Left ventricle myocardium inferior (tissue), 1 donor: ENCODE measurements around the gene TNFRSF14. TPM values are rescaled to one million over a fixed set of nuclear protein-coding genes. Genes with fewer than 3 reads are reported as not detected.

Experiments
- DNase-seq: peaks from one replicate; pipeline ENCODE4 v3.0.0-alpha.2; 2020
- H3K27ac ChIP-seq: fragments of 200-600 bp; replicated peaks from 2 replicates; pipeline ENCODE4 v1.8.0; 2021
- H3K27me3 ChIP-seq: fragments of 200-600 bp; 2 replicates; pipeline ENCODE4 v1.8.0; 2021; ENCODE audit warnings: low read depth
- H3K36me3 ChIP-seq: fragments of 200-600 bp; 2 replicates; pipeline ENCODE4 v1.8.0; 2021
- H3K4me1 ChIP-seq: fragments of 200-600 bp; 2 replicates; pipeline ENCODE4 v1.8.0; 2021
- H3K4me3 ChIP-seq: fragments of 200-600 bp; 2 replicates; pipeline ENCODE4 v1.8.0; 2021; ENCODE audit warnings: mild to moderate bottlenecking, moderate library complexity
- H3K9me3 ChIP-seq: fragments of 200-600 bp; replicated peaks from 2 replicates; pipeline ENCODE4 v1.8.0; 2021
- intact Hi-C: fragments of 100-400 bp; cut with micrococcal nuclease; formaldehyde crosslinking; loops from one replicate; pipeline ENCODE4 v1.11.0; 2022
- total RNA-seq: library from RNA; stranded (reverse); fragmentation: NEBNext Ultra II Directional; extraction: Animal tissue kit (Norgen Biotek cat#: 25700); gene quantifications from one replicate; pipeline ENCODE4 v1.2.1, GENCODE V29; 2021
- TF ChIP-seq, protein P1 (sequence below): fragments of 200-600 bp; IDR thresholded peaks from 2 replicates; pipeline ENCODE4 v1.8.0; 2021; ENCODE audit warnings: antibody characterized with exemption, mild to moderate bottlenecking, borderline replicate concordance
- donor health status: DM: no; HTN: yes; CAD: no; lungs with severe emphysema.

The TNFRSF14 gene
- total RNA-seq, 1 donor from 2014 or later, result 13.7 TPM

- peaks cover 66% of the 10 kb centered on the region for H3K4me1 ChIP-seq
- intact Hi-C loops, result no loop called here
- H3K4me3 ChIP-seq, result no peak overlapping the region
- TF ChIP-seq, protein P1, sequence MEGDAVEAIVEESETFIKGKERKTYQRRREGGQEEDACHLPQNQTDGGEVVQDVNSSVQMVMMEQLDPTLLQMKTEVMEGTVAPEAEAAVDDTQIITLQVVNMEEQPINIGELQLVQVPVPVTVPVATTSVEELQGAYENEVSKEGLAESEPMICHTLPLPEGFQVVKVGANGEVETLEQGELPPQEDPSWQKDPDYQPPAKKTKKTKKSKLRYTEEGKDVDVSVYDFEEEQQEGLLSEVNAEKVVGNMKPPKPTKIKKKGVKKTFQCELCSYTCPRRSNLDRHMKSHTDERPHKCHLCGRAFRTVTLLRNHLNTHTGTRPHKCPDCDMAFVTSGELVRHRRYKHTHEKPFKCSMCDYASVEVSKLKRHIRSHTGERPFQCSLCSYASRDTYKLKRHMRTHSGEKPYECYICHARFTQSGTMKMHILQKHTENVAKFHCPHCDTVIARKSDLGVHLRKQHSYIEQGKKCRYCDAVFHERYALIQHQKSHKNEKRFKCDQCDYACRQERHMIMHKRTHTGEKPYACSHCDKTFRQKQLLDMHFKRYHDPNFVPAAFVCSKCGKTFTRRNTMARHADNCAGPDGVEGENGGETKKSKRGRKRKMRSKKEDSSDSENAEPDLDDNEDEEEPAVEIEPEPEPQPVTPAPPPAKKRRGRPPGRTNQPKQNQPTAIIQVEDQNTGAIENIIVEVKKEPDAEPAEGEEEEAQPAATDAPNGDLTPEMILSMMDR, result no peak
- DNase-seq, result no peak
- peak overlapping the region; percentile 12 for H3K27ac ChIP-seq
- peaks cover 10% of the 10 kb centered on the region for H3K36me3 ChIP-seq
- no peaks in the 10 kb centered on the region for H3K9me3 ChIP-seq
- peaks cover 9% of the 10 kb centered on the region for H3K27me3 ChIP-seq
Measured at GRCh38 chr1:2553871-2554620, 2.1 kb upstream of the TNFRSF14 start.

GRCh38 chr1:2554621-2555387 lies 1.4 kb upstream of the TNFRSF14 start:
- Histone ChIP-seq H3K36me3 (peaks cover 18% of the 10 kb centered on the region), H3K9me3 (no peaks in the 10 kb centered on the region), H3K4me1 (peaks cover 66% of the 10 kb centered on the region), H3K27ac (peak overlapping the region; percentile 92), H3K4me3 (peak overlapping the region; percentile 70), H3K27me3 (peaks cover 9% of the 10 kb centered on the region)
- TF ChIP-seq, protein P1, result peak; percentile 57
- DNase-seq, result no peak
- intact Hi-C loops, result no loop called here

DNA sequence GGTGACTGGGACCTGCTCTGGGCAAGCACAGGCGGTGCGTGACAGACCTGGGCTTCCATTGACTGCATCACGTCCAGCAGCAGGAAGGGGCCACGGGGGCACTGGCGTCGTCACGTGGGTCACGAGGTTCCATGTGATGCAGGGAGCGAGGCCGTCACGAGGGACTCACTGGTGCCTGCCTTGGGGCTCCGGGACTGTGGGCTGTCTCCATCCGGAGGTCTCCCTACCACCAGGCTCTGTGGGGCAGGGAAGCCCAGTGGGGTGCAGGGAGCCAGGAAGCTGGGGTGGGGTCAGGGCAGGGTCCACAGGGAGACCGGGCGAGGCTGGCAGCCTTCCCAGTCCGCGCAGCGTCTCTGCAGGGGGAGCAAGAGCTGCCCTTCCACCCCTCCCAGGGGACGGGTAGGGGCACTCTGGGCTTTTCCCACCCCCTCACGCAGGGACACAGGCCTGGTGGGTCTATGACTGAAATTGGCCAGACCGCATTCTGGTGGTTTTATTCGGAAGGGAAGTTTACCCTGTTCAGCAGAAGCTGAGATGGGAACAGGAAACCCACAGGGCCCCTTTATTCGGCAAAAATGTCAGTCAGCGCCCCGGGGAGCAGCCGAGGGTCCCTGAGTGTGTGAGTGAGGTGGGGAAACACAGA lies 416 bp upstream of the TNFRSF14 start:
- DNase-seq, result peak; percentile 81
- Histone ChIP-seq H3K36me3 (peaks cover 27% of the 10 kb centered on the region), H3K4me1 (peaks cover 61% of the 10 kb centered on the region), H3K4me3 (peak overlapping the region; percentile 70), H3K27ac (peak overlapping the region; percentile 92), H3K27me3 (peaks cover 9% of the 10 kb centered on the region), H3K9me3 (no peaks in the 10 kb centered on the region)
- intact Hi-C loops, result no loop called here
- TF ChIP-seq, protein P1, result no peak

DNA sequence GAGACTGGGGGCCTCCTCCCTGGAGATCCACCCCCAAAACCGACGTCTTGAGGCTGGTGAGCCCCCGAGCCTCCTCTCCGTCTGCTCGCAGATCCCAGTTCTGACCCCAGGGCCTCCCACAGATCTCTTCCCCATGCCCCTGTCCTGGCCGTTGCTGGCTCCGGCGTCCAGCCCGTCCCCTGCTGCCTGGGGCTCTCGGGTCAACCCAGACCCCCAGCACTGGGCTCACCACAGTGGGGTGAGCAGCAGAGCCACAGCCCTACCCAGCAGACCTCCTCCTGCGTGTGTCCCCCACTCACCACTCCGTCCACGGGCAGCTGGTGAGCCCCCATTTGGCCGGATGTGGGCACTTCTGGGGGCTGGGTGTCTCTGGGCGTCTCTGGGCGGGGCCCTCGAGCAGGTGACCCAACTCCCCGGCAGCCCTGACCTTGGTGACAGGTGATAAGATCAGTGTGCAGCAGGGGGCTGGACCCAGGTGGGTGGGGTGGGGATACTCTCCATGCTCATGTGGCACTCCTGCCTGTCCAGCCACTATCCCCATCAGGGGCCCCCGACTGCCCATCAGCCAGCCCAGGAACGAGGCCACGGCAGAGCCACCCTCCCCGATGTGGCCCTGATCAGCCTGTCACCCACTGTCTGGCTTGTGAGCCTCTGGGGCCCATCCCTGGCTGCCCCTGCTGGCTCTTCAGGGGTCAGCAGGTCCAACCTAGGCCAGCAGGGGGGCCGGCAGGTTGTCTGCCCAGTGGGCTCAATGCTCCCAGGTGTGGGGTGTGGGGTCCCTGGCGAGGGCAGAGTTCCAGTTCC lies 709 bp downstream of the TNFRSF14 start:
- Histone ChIP-seq H3K9me3 (no peaks in the 10 kb centered on the region), H3K27me3 (peaks cover 9% of the 10 kb centered on the region), H3K4me1 (peaks cover 61% of the 10 kb centered on the region), H3K36me3 (peaks cover 30% of the 10 kb centered on the region), H3K4me3 (peak overlapping the region; percentile 70), H3K27ac (peak overlapping the region; percentile 92)
- TF ChIP-seq, protein P1, result no peak
- DNase-seq, result no peak
- intact Hi-C loops, result no loop called here
